Activated naive CD8-positive, alpha-beta T cell treated with anti-CD3 and anti-CD28 coated beads, Interleukin-2, amount 10 ng/mL, durations not matched to agents 7 days and 5 days (primary cell): ENCODE measurements around the gene LGI2. TPM values are rescaled to one million over a fixed set of nuclear protein-coding genes. Genes with fewer than 3 reads are reported as not detected.

Source experiments
- ATAC-seq: fragments of 150-1000 bp; cut with Tn5 transposase; one replicate; pipeline ENCODE4 v1.10.0; 2021; ENCODE audit warnings: low read depth, moderate library complexity
- POLR2A ChIA-PET: fragments of 350-600 bp; sonication (Branson Sonifier 250); formaldehyde crosslinking; loops from one replicate; lab custom pipeline; 2021; ENCODE audit warnings: antibody characterized with exemption; lab: Charles Lee
- DNase-seq: peaks from one replicate; pipeline ENCODE4 v3.0.0; 2021
- H3K27ac Mint-ChIP-seq: one replicate; pipeline ENCODE4 v1.8.0; 2022; ENCODE audit warnings: mild to moderate bottlenecking, mixed read lengths
- H3K27me3 Mint-ChIP-seq: one replicate; pipeline ENCODE4 v1.8.0; 2022; ENCODE audit warnings: mild to moderate bottlenecking, moderate library complexity, mixed read lengths
- H3K36me3 Mint-ChIP-seq: one replicate; pipeline ENCODE4 v1.8.0; 2021; ENCODE audit warnings: mild to moderate bottlenecking, mixed read lengths
- H3K4me1 Mint-ChIP-seq: one replicate; pipeline ENCODE4 v1.8.0; 2021; ENCODE audit warnings: mixed read lengths
- H3K4me3 Mint-ChIP-seq: one replicate; pipeline ENCODE4 v1.8.0; 2022; ENCODE audit warnings: mild to moderate bottlenecking, moderate library complexity, mixed read lengths
- H3K9me3 Mint-ChIP-seq: one replicate; pipeline ENCODE4 v1.8.0; 2021; ENCODE audit warnings: mixed read lengths
- total RNA-seq, 2 experiments: library from RNA; stranded (reverse); gene quantifications; one replicate each; pipeline ENCODE4 v1.2.3, GENCODE V29; 2021

LGI2 gene
- total RNA-seq, 2 experiments from 2014 or later: not detected

GRCh38 chr4:24957886-24958285 is 72.9 kb downstream of the LGI2 start:
- ATAC-seq (no peak), DNase-seq (no peak)
- peaks cover 3% of the 10 kb centered on the region for H3K9me3 Mint-ChIP-seq
- no peaks in the 10 kb centered on the region for H3K36me3 Mint-ChIP-seq
- H3K27me3 Mint-ChIP-seq: peaks cover 4% of the 10 kb centered on the region
- H3K4me1 Mint-ChIP-seq: no peaks in the 10 kb centered on the region
- H3K4me3 Mint-ChIP-seq: no peak overlapping the region
- H3K27ac Mint-ChIP-seq: no peak overlapping the region
- POLR2A ChIA-PET: no interaction called here

- POLR2A ChIA-PET: no interaction called here
- Mint-ChIP-seq H3K9me3 (peaks cover 5% of the 10 kb centered on the region), H3K4me3 (no peak overlapping the region), H3K27ac (no peak overlapping the region), H3K27me3 (peaks cover 4% of the 10 kb centered on the region), H3K36me3 (no peaks in the 10 kb centered on the region), H3K4me1 (no peaks in the 10 kb centered on the region)
- DNase-seq (no peak), ATAC-seq (no peak)
Measured at GRCh38 chr4:24956763-24957162, 74.0 kb downstream of the LGI2 start.

GRCh38 chr4:24956091-24956490 is 74.7 kb downstream of the LGI2 start:
- no peaks in the 10 kb centered on the region for H3K4me1 Mint-ChIP-seq
- H3K27ac Mint-ChIP-seq: no peak overlapping the region
- no peak overlapping the region for H3K4me3 Mint-ChIP-seq
- DNase-seq (no peak), ATAC-seq (no peak)
- POLR2A ChIA-PET: no interaction called here
- H3K9me3 Mint-ChIP-seq: peaks cover 5% of the 10 kb centered on the region
- H3K27me3 Mint-ChIP-seq: peaks cover 4% of the 10 kb centered on the region
- no peaks in the 10 kb centered on the region for H3K36me3 Mint-ChIP-seq

GRCh38 chr4:24952667-24953066 is 78.1 kb downstream of the LGI2 start:
- Mint-ChIP-seq H3K27me3 (peaks cover 2% of the 10 kb centered on the region), H3K4me1 (no peaks in the 10 kb centered on the region), H3K4me3 (no peak overlapping the region), H3K36me3 (no peaks in the 10 kb centered on the region), H3K9me3 (peaks cover 3% of the 10 kb centered on the region), H3K27ac (no peak overlapping the region)
- POLR2A ChIA-PET: no interaction called here
- DNase-seq (no peak), ATAC-seq (no peak)

- ATAC-seq: no peak
- DNase-seq: no peak
- Mint-ChIP-seq H3K4me3 (no peak overlapping the region), H3K4me1 (no peaks in the 10 kb centered on the region), H3K36me3 (no peaks in the 10 kb centered on the region), H3K27me3 (peaks cover 4% of the 10 kb centered on the region), H3K27ac (no peak overlapping the region), H3K9me3 (peaks cover 5% of the 10 kb centered on the region)
- POLR2A ChIA-PET: no interaction called here
Measured at GRCh38 chr4:24949970-24950369, 80.8 kb downstream of the LGI2 start.

Other genes starting within 250 kb of the LGI2 start
- not detected for gene SOD3, start 235.4 kb downstream of the LGI2 start, total RNA-seq
- not detected for gene CCDC149, start 117.9 kb downstream of the LGI2 start, total RNA-seq
- 10 to 100 TPM; 15.1 to 15.5 TPM for gene SEPSECS, start 129.5 kb upstream of the LGI2 start, total RNA-seq
- gene PI4K2B, start 203.1 kb upstream of the LGI2 start, total RNA-seq: 10 to 100 TPM; 32.4 to 35.1 TPM